ENCODE measurements around the gene RFC2.
"Not testable (repeated sequence)": the region's sequence is repeated elsewhere in the genome, so short reads cannot be mapped to it uniquely, and the experiment has no call there.

DNA sequence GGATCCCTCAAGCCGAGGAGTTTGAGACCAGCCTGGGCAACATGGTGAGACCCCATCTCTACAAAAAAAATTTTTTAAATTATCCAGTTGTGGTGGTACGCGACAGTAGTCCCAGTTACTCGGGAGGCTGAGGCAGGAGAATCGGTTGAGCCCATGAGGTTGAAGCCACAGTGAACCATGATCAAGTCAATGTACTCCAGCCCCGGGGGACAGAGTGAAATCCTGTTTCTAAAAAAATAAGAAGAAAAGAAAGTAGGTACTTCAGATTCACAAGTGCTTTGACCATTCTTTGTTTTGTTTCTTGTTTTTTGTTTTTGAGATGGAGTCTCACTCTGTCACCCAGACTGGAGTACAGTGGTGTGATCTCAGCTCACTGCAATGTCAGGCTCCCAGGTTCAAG is 1.3 kb upstream of the RFC2 start:
- not testable (repeated sequence) for TF ChIP-seq MYC (IDR thresholded peaks at IDR 0.05; ENCODE audit: low read depth, low read length)
- TF ChIP-seq, protein P1, sequence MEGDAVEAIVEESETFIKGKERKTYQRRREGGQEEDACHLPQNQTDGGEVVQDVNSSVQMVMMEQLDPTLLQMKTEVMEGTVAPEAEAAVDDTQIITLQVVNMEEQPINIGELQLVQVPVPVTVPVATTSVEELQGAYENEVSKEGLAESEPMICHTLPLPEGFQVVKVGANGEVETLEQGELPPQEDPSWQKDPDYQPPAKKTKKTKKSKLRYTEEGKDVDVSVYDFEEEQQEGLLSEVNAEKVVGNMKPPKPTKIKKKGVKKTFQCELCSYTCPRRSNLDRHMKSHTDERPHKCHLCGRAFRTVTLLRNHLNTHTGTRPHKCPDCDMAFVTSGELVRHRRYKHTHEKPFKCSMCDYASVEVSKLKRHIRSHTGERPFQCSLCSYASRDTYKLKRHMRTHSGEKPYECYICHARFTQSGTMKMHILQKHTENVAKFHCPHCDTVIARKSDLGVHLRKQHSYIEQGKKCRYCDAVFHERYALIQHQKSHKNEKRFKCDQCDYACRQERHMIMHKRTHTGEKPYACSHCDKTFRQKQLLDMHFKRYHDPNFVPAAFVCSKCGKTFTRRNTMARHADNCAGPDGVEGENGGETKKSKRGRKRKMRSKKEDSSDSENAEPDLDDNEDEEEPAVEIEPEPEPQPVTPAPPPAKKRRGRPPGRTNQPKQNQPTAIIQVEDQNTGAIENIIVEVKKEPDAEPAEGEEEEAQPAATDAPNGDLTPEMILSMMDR (IDR thresholded peaks at IDR 0.05; ENCODE audit: low read depth, low read length) = not testable (repeated sequence)

All from NB4 (cell line).